Mammary epithelial cell (primary cell): ENCODE results near the gene INPP5F.

Experiments used
- EZH2 ChIP-seq: IDR thresholded peaks from 2 replicates; pipeline ENCODE4 v1.6.1; 2012; ENCODE audit warnings: low read length, inconsistent platforms, borderline replicate concordance
- TF ChIP-seq, protein P1 (sequence below), 2 donors: IDR thresholded peaks in 1 of 2; conservative IDR thresholded peaks in 1 of 2; 2 replicates each; pipeline ENCODE4 v1.5.1; 2011 to 2012; ENCODE audit warnings: inconsistent platforms in 2 of 2, low read length in 2 of 2, mild to moderate bottlenecking in 2 of 2, control low read depth in 1 of 2, low read depth in 1 of 2; ENCODE audit not compliant: insufficient read depth in 1 of 2; ENCODE audit errors: extremely low read depth in 1 of 2

DNA sequence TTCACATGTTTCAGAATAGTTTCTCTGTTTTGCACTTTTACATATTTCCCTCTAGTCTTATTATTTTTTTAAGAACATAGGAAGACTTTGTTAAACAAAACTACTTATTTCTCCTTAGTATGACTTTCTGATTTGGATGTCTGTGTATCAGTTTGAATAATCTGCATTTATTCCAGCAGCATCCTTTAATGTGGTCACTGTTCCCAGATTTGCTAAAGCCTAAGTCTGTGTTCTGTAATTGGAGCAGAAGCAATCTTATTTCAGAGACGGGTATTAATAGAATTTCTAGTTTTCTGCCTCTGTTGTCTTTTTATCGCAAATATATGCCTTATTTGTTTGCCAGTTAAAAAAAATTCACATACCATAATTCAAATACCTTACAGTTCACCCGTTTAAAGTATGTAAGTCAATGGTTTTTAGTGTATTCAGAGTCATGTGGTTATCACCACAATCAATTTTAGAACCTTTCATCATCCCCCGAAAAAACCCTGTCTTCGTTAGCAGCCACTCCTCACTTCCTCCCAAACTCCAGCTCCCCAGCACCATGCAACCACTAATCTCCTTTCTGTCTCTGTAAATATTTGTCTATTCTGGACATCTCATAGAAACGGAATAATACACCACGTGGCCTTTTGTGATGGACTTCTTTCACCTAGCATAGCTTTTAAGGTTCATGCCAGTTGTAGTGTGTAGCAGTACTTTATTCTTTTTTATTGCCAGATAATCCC, 58.7 kb downstream of the INPP5F start:
- TF ChIP-seq, protein P1, sequence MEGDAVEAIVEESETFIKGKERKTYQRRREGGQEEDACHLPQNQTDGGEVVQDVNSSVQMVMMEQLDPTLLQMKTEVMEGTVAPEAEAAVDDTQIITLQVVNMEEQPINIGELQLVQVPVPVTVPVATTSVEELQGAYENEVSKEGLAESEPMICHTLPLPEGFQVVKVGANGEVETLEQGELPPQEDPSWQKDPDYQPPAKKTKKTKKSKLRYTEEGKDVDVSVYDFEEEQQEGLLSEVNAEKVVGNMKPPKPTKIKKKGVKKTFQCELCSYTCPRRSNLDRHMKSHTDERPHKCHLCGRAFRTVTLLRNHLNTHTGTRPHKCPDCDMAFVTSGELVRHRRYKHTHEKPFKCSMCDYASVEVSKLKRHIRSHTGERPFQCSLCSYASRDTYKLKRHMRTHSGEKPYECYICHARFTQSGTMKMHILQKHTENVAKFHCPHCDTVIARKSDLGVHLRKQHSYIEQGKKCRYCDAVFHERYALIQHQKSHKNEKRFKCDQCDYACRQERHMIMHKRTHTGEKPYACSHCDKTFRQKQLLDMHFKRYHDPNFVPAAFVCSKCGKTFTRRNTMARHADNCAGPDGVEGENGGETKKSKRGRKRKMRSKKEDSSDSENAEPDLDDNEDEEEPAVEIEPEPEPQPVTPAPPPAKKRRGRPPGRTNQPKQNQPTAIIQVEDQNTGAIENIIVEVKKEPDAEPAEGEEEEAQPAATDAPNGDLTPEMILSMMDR (conservative IDR thresholded peaks at IDR 0.05 in 1 of 2, IDR thresholded peaks at IDR 0.05 in 1 of 2; ENCODE audit: extremely low read depth in 1 of 2, insufficient read depth in 1 of 2, low read depth in 1 of 2, low read length in 2 of 2): no peak
- TF ChIP-seq EZH2: no peak
